Panc1 (cell line): ENCODE results near the gene EEF2K.

ENCODE experiments used
- CTCF ChIP-seq: fragments of 450-650 bp; IDR thresholded peaks from 2 replicates; pipeline ENCODE4 v1.5.1; 2017; ENCODE audit warnings: mild to moderate bottlenecking
- POLR2AphosphoS5 ChIP-seq: IDR thresholded peaks from 2 replicates; pipeline ENCODE4 v1.6.1; 2012; ENCODE audit warnings: mild to moderate bottlenecking, low read depth, low read length, moderate library complexity
- SIN3A ChIP-seq: IDR thresholded peaks from 2 replicates; pipeline ENCODE4 v1.6.1; 2012; ENCODE audit warnings: low read depth, mild to moderate bottlenecking, low read length, moderate library complexity, borderline replicate concordance; ENCODE audit not compliant: insufficient read depth
- TF ChIP-seq, protein P1 (sequence below), 2 experiments: IDR thresholded peaks; 2 replicates each; pipeline ENCODE4 v1.6.1; 2011 to 2012; ENCODE audit warnings: low read depth in 2 of 2, control low read depth in 1 of 2, low read length in 1 of 2, mild to moderate bottlenecking in 1 of 2, moderate library complexity in 1 of 2; ENCODE audit not compliant: insufficient read depth in 1 of 2

DNA sequence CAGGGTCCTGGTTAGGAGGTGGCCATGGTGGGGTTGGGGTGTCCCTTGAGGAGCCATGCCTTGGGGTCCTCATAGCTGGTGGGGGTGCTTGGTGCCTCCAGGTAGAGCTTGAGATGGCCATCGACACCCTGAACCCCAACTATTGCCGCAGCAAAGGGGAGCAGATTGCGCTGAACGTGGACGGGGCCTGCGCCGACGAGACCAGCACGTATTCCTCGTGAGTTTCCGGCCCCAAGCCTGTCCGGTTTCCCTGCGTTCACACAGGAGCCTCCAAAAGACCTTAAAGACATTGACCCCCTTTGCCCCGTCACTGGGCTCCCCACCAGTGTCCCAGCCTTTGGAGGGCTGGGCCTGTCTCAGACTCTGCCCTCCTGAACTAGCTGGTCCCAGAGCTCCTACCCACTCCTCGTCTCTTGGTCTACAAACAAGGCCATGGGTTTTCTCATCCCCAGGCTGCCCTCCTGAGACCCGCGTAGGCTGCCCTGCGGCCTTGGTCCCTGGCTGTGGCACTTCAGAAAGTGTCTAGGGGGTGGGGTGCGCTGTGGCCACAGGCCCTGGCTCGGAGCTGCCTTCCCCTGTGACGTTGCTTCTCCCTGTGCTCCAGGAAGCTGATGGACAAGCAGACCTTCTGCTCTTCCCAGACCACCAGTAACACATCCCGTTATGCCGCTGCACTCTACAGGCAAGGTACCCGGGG lies 102.9 kb downstream of the EEF2K start:
- TF ChIP-seq CTCF: no peak
- TF ChIP-seq, protein P1, sequence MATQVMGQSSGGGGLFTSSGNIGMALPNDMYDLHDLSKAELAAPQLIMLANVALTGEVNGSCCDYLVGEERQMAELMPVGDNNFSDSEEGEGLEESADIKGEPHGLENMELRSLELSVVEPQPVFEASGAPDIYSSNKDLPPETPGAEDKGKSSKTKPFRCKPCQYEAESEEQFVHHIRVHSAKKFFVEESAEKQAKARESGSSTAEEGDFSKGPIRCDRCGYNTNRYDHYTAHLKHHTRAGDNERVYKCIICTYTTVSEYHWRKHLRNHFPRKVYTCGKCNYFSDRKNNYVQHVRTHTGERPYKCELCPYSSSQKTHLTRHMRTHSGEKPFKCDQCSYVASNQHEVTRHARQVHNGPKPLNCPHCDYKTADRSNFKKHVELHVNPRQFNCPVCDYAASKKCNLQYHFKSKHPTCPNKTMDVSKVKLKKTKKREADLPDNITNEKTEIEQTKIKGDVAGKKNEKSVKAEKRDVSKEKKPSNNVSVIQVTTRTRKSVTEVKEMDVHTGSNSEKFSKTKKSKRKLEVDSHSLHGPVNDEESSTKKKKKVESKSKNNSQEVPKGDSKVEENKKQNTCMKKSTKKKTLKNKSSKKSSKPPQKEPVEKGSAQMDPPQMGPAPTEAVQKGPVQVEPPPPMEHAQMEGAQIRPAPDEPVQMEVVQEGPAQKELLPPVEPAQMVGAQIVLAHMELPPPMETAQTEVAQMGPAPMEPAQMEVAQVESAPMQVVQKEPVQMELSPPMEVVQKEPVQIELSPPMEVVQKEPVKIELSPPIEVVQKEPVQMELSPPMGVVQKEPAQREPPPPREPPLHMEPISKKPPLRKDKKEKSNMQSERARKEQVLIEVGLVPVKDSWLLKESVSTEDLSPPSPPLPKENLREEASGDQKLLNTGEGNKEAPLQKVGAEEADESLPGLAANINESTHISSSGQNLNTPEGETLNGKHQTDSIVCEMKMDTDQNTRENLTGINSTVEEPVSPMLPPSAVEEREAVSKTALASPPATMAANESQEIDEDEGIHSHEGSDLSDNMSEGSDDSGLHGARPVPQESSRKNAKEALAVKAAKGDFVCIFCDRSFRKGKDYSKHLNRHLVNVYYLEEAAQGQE (IDR thresholded peaks at IDR 0.05; ENCODE audit: insufficient read depth in 1 of 2, low read depth in 2 of 2, low read length in 1 of 2): no peak
- TF ChIP-seq SIN3A: no peak
- TF ChIP-seq POLR2AphosphoS5: no peak
